HG02571 (cell line): Measurements from ENCODE around the gene RINT1.
A peak's percentile ranks its signal among the peaks of the same experiment; 100 is the strongest.

Experiments
- ATAC-seq: cut with Tn5 transposase; IDR thresholded peaks from one replicate; pipeline ENCODE4 v1.9.1; 2021; ENCODE audit warnings: mild to moderate bottlenecking, moderate library complexity; ENCODE audit not compliant: unreplicated experiment

The RINT1 gene

DNA sequence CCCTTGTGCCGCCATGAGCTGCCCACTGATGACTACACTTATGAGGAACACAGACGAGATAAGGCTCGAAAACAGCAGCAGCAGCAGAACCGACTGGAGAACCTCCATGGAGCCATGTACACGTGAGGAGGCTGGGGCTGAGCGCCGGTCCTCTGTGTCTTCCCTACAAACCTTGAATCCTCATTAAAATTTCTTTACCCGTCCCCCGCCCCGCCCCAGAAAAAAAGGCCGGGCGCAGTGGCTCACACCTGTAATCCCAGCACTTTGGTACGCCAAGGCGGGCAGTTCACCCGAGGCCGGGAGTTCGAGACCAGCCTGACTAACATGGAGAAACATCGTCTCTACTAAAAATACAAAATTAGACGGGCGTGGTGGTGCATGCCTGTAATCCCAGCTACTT, 1.5 kb upstream of the RINT1 start:
- no peak for ATAC-seq

DNA sequence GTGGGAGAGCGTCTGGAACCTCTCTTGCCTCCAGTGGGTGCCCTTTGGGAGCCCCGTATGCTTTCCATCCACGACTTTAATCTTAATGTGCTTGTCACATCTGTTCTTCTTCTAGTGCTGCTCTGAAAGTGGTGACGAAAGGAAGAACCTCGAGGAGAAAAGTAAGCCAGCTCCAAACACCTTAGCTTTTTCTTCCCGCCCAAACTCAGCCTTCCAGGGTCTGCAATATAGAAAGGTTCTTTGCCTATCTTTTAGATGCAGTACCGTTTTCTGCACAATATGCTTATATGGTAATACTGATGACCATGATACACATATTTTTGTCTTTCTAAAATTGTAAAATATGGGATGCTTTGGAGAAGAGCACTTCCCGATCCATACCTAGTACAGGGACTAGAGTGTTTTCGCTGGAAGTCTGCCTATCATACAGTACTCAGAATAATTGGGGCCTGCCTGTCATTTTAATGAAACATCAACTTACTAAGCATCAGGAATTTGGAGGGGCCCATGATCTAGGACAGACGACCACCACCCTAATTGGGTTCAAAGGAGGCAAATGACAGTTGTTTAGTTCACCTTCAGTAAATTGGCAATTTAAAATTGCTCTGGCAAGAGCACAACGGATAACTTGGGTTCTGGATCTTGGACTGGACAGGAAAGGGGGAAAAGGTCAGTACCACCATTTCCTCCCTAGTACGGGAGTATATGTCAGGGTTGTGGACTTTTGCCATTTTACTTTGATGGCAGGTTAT, 884 bp downstream of the RINT1 start:
- no peak for ATAC-seq

- ATAC-seq = no peak
These were observed 6.3 kb downstream of the RINT1 start for GRCh38 chr7:105538339-105538738.

DNA sequence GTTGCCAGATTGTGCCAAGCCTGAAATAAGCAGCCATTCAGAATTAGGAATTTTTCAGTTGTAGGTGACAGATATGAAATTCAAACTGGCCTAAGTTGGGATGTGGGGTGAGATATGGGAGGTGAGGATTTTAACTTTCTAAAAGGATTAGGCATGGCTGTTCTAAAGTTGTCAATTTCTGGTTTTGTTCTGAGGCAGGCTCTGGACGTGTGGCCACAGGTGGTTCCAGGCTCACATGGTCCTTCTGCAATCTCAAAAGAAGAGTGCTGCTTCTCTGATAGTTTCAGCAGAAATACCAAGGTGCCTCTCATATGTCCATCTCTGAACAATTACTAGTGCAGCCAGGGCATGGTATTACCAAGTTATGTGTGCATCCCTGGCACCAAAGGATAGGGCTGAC, 27.9 kb downstream of the RINT1 start:
- no peak for ATAC-seq

DNA sequence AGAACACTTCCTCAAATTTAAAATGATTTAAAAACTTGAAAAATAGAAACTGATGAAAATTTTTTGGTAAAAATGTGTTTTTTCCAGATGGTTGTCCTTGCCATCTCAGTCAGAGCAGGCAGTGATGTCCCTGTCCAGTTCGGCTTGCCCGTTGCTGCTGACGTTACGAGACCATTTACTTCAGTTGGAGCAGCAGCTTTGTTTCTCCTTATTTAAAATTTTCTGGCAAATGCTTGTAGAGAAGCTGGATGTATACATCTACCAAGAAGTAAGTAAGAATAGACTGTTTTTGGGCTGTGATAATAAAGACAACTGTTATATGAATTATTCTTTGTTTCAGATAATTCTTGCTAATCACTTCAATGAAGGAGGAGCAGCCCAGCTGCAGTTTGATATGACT, 33.2 kb downstream of the RINT1 start:
- ATAC-seq = no peak

- no peak for ATAC-seq
These were observed 35.0 kb downstream of the RINT1 start for GRCh38 chr7:105567024-105567423.

GRCh38 chr7:105567821-105568220, 35.8 kb downstream of the RINT1 start:
- ATAC-seq = no peak

DNA sequence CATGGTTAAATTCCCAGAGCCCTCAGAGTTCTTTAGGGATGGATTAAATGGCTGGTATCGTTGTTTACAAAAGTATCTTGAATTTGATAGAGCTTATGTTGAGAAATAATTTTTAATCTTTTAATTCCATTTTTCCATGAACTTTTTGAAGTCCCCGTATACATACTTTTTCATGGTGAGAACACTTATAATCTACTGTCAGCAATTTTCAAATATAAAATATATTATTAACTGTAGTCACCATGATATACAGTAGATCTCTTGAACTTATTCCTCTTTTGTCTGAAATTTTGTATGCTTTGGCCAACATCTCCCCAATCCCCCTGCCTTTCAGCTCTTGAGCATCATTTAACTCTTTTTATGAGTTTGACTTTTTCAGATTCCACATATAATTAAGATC, 39.9 kb downstream of the RINT1 start:
- ATAC-seq = no peak

- no peak for ATAC-seq
These were observed 45.2 kb downstream of the RINT1 start for GRCh38 chr7:105577251-105577650.

DNA sequence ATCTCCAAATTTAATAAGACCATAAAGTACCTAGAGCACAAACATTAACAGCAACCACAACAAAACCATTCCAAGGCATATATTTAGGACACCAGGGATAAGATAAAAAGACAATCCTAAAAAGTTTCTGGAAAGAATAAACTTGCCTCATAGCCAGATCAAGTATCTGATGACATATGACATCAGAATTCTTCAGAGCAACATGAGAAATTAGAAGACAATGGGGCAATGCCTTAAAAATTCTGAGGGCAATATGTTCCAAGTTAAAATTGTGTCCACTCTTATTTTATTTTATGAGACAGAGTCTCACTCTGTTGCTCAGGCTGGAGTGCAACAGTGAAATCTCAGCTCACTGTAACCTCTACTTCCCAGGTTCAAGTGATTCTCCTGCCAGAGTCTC, 46.5 kb downstream of the RINT1 start:
- no peak for ATAC-seq

- no peak for ATAC-seq
These were observed 48.2 kb downstream of the RINT1 start for GRCh38 chr7:105580022-105580740.

DNA sequence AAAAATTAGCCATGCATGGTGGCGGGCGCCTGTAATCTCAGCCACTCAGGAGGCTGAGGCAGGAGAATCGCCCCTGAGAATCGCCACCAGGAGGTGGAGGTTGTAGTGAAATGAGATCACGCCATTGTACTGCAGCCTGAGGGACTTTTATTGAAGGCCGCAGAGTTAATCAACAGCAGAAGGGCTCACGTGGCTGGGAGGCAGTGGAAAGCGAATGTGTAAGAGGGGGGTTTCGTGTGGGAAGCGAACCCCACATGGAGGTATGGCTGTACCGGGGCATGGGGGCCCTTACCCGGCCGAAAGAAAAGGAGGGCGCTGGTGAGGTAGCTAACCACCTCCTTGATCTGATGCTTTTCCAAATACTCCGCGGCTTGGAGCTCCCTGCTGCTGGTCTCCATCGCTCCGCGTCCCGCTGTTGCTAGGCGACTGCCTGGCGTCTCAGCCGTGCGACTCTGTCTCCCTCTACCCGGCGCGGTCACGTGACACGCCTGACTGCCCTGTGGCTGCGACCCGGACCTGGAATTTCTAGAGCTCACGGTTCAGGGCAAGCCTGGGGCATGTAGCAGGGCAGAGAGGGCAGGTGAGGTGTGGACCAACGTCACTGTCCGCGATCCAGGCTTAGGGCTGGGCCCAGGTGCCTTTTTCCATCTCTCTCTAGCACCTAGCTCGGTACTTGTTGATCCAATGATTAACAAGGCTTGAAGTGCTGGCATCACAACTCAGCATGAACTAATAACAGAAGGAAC, 49.2 kb downstream of the RINT1 start, which contains the start of gene EFCAB10:
Gene EFCAB10 (minus strand): TSS at position 428 of the 746 bp plus-strand sequence. CDS start 30 bp downstream, at position 398.
- peak; percentile 75 for ATAC-seq

DNA sequence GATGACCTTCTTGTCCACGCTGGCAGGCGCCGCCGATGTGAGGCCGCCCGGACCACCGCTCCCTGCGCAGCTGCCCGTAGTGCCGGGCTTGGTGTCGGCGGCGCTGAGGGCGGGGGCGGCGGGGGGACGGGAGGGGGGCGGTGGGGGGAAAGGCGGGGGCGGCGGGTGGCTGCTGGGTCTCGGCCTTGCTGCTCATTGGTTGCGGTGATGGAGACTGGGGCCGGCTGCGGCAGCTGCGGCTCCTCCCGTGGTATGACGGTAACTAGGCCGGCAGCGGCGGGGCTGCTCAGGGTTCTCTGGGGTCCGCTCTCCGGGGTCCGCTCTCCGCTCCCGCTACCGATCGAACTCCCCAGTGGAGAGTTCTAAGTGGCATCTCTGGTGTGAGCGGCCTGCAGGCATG, 51.1 kb downstream of the RINT1 start:
- ATAC-seq = no peak

- no peak for ATAC-seq
These were observed 52.2 kb downstream of the RINT1 start for GRCh38 chr7:105584165-105584564.

DNA sequence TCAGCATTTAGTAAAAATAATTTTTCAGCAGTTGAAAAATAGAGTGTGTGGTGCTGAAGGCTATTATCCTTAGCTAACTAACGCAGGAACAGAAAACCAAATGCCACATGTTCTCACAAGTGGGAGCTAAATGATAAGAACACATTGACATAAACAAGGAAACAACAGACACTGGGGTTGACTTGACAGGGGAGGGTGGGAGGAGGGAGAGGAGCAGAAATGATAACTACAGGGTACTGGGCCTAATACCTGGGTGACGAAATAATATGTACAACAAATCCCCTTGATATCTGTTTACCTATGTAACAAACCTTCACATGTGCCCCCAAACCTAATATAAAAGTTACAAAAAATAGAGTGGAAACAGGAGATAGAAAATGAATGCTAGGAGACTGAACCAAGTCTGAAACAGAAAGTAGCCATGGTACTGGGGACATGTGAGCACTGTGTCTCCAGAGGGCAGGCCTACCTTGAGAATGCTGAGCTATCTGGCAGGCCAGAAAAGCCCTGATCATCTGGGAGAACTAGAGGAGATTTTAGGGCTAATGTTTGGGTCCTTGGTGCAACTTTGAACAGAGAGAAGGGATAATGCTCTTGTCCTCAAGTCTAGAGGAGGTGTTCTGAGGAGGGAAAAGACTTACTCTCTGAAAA, 54.0 kb downstream of the RINT1 start:
- ATAC-seq = peak; percentile 39

GRCh38 chr7:105587909-105588635, 56.1 kb downstream of the RINT1 start:
- no peak for ATAC-seq

- peak; percentile 80 for ATAC-seq
These were observed 57.5 kb downstream of the RINT1 start for GRCh38 chr7:105589356-105590077.

- ATAC-seq = no peak
These were observed 58.8 kb downstream of the RINT1 start for GRCh38 chr7:105590793-105591192.

DNA sequence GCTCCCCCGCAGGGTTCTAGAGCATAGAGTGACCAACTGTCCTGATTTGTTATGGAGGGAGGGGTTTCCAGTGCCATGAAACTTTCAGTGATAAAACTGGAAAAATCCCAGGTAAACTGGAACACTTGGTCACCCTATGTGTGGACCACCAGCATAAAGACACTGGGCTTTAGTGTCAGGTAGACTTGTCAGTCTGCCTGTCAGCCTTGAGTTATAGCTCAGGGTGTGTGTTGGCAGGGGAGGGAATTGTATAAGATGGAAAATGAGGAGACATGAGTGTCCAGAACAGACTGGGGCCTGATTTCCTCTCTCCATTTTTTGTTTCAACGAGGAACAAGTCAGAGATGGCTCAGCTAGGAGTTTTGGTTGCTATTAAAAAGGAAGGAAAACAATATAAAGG, 59.5 kb downstream of the RINT1 start:
- ATAC-seq = no peak

GRCh38 chr7:105594034-105594433, 62.0 kb downstream of the RINT1 start:
- no peak for ATAC-seq
